ENCODE measurements around the gene LRCOL1. TPM values are rescaled to one million over a fixed set of nuclear protein-coding genes. Genes with fewer than 3 reads are reported as not detected.
A peak's percentile ranks its signal among the peaks of the same experiment; 100 is the strongest.

Gene LRCOL1
- total and polyA plus RNA-seq, 11 donors: not detected

- no peak for DNase-seq
- H3K27ac ChIP-seq: no peak overlapping the region
- peaks cover 0 to 18% (median 0%) of the 10 kb centered on the region in 9 donors for H3K27me3 ChIP-seq
- intact Hi-C loops (cut with DNase I): no loop called here
- H3K9me3 ChIP-seq: no peaks in the 10 kb centered on the region
- TF ChIP-seq CTCF (IDR thresholded peaks at IDR 0.05): no peak
- TF ChIP-seq POLR2A (IDR thresholded peaks at IDR 0.05): no peak
- H3K36me3 ChIP-seq: peaks cover 0 to 4% (median 0%) of the 10 kb centered on the region in 9 donors
- ATAC-seq: no peak
- peaks cover 0 to 29% (median 13%) of the 10 kb centered on the region in 12 donors for H3K4me1 ChIP-seq
- WGBS, 4 donors: 57 to 75% (median 62%) methylated on average over 41 to 45 of the region's 45 CpGs
- peak overlapping the region in 11 of 12 donors; percentile 33 to 78 (median 62) for H3K4me3 ChIP-seq
These were observed 51.3 kb downstream of the LRCOL1 start for GRCh38 chr12:132558861-132559623.

GRCh38 chr12:132558042-132558856, 52.1 kb downstream of the LRCOL1 start:
- ATAC-seq: no peak
- H3K36me3 ChIP-seq: peaks cover 0 to 11% (median 0%) of the 10 kb centered on the region in 9 donors
- H3K27me3 ChIP-seq: peaks cover 0 to 18% (median 0%) of the 10 kb centered on the region in 9 donors
- DNase-seq: no peak
- H3K9me3 ChIP-seq: no peaks in the 10 kb centered on the region
- no peak for TF ChIP-seq POLR2A (IDR thresholded peaks at IDR 0.05)
- TF ChIP-seq CTCF (IDR thresholded peaks at IDR 0.05): no peak
- H3K4me3 ChIP-seq: no peak overlapping the region
- WGBS, 4 donors: 77 to 90% (median 83%) methylated on average over 27 to 35 of the region's 35 CpGs
- H3K27ac ChIP-seq: no peak overlapping the region
- intact Hi-C loops (cut with DNase I): no loop called here
- peaks cover 0 to 29% (median 13%) of the 10 kb centered on the region in 12 donors for H3K4me1 ChIP-seq

GRCh38 chr12:132557291-132558015, 52.9 kb downstream of the LRCOL1 start:
- no peak for DNase-seq
- 88 to 95% (median 91%) methylated on average over 13 to 19 of the region's 19 CpGs for WGBS, 4 donors
- Histone ChIP-seq H3K4me1 (peaks cover 0 to 29% (median 13%) of the 10 kb centered on the region in 12 donors), H3K9me3 (no peaks in the 10 kb centered on the region), H3K4me3 (no peak overlapping the region), H3K27ac (no peak overlapping the region), H3K36me3 (peaks cover 0 to 19% (median 0%) of the 10 kb centered on the region in 9 donors), H3K27me3 (peaks cover 0 to 18% (median 0%) of the 10 kb centered on the region in 9 donors)
- intact Hi-C loops (cut with DNase I): no loop called here
- no peak for ATAC-seq
- TF ChIP-seq POLR2A (IDR thresholded peaks at IDR 0.05) (no peak), CTCF (IDR thresholded peaks at IDR 0.05) (no peak)
